ENCODE measurements around the gene DNAJC5. TPM values are rescaled to one million over a fixed set of nuclear protein-coding genes. Genes with fewer than 3 reads are reported as not detected.

The DNAJC5 gene
- total RNA-seq, 2 experiments from 2014 or later = 48.3 to 49.2 TPM

GRCh38 chr20:63935447-63935846 lies 40.5 kb downstream of the DNAJC5 start:
- POLR2A ChIA-PET = no interaction called here
- peaks cover 21% of the 10 kb centered on the region for H3K36me3 Mint-ChIP-seq
- no peak overlapping the region for H3K27ac Mint-ChIP-seq
- no peaks in the 10 kb centered on the region for H3K9me3 Mint-ChIP-seq
- H3K27me3 Mint-ChIP-seq = no peaks in the 10 kb centered on the region
- DNase-seq (no peak), ATAC-seq (ENCODE audit: low read depth) (no peak)
- H3K4me3 Mint-ChIP-seq = no peak overlapping the region
- H3K4me1 Mint-ChIP-seq = peaks cover 2% of the 10 kb centered on the region

- no peaks in the 10 kb centered on the region for H3K9me3 Mint-ChIP-seq
- no peak overlapping the region for H3K4me3 Mint-ChIP-seq
- POLR2A ChIA-PET = no interaction called here
- H3K4me1 Mint-ChIP-seq = peaks cover 11% of the 10 kb centered on the region
- no peaks in the 10 kb centered on the region for H3K27me3 Mint-ChIP-seq
- ATAC-seq (ENCODE audit: low read depth) (no peak), DNase-seq (no peak)
- H3K27ac Mint-ChIP-seq = no peak overlapping the region
- H3K36me3 Mint-ChIP-seq = peaks cover 10% of the 10 kb centered on the region
Measured at GRCh38 chr20:63937596-63937995, 42.7 kb downstream of the DNAJC5 start.

DNA sequence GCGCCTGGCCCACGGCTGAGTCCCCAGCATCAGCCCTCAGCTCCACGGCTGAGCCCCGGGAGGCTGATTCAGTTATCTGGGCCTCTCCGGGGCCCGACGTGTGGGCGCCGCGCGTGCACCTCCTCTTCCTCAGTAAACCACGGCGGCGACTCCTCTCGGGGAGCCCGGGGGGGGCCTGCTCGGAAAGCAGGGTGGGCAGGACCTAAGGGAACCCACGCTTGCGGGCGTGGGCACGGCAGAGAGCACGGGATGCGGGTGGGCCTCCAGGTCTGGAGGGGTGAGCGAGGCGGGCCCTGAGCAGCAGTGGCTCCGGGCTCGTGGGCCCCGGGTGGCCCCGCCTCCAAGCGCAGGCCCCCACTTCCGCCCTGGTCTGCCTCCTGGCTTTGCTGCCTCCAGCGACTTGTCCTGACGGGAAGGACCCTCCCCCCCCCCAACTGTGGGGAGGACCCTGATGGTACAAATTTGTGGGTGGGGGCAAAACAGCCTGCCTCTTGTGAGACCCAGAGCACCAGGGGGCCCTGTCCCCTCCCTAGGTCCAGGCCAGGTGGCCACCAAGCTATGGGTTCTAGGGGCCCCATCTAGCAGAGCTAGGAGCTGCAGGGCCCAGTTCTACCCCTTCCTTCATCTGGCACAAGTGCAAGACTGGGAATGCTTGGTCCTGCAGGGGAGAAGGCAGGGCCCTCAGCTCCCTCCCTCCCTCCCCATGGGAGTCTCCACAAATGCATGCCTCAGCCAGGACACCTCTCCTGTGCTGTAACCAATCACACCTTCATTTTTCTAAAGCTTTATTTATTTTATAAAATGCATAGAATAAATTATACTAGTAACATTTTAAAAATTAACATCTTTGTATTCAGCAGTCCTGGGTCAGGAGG lies 44.4 kb downstream of the DNAJC5 start:
- no peak overlapping the region for H3K27ac Mint-ChIP-seq
- POLR2A ChIA-PET = no interaction called here
- no peak for ATAC-seq (ENCODE audit: low read depth)
- peaks cover 11% of the 10 kb centered on the region for H3K4me1 Mint-ChIP-seq
- no peak for DNase-seq
- H3K4me3 Mint-ChIP-seq = no peak overlapping the region
- H3K36me3 Mint-ChIP-seq = peaks cover 10% of the 10 kb centered on the region
- H3K27me3 Mint-ChIP-seq = no peaks in the 10 kb centered on the region
- no peaks in the 10 kb centered on the region for H3K9me3 Mint-ChIP-seq

DNA sequence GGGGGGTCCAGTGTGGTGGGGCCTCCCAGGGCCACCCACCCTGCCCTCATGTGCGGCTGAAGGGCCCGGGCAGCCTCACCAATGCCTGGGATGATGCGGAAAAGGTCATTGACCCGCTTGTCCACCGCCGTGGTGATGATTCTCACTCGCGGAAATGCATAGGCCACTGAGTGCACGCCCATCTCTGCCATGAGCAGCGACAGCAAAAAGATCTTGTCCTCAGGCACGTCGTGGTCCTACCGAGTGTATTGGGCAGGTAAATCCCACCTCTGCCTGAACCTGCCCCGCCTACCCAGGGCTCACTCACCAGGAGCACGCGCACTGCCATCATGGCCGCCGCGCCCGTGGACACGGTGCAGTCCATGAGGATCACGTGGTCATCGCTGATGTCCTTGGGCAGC lies 45.1 kb downstream of the DNAJC5 start:
- H3K4me3 Mint-ChIP-seq = no peak overlapping the region
- peaks cover 8% of the 10 kb centered on the region for H3K36me3 Mint-ChIP-seq
- no peaks in the 10 kb centered on the region for H3K27me3 Mint-ChIP-seq
- H3K4me1 Mint-ChIP-seq = peaks cover 11% of the 10 kb centered on the region
- no peak overlapping the region for H3K27ac Mint-ChIP-seq
- DNase-seq (no peak), ATAC-seq (ENCODE audit: low read depth) (no peak)
- POLR2A ChIA-PET = no interaction called here
- no peaks in the 10 kb centered on the region for H3K9me3 Mint-ChIP-seq

- Mint-ChIP-seq H3K9me3 (no peaks in the 10 kb centered on the region), H3K36me3 (peaks cover 8% of the 10 kb centered on the region), H3K27ac (peak overlapping the region; percentile 80), H3K4me1 (peaks cover 11% of the 10 kb centered on the region), H3K4me3 (no peak overlapping the region), H3K27me3 (no peaks in the 10 kb centered on the region)
- DNase-seq = no peak
- no peak for ATAC-seq (ENCODE audit: low read depth)
- POLR2A ChIA-PET = interaction anchor here (1.2 to 1.5 kb wide), 3 partner anchors 16 to 420 kb away, joined by 3 to 8 read pairs (median 4); partner anchors contain the start of genes PPDPF and UCKL1
Measured at GRCh38 chr20:63940472-63941266, 45.7 kb downstream of the DNAJC5 start.

- Mint-ChIP-seq H3K27ac (peak overlapping the region; percentile 80), H3K9me3 (no peaks in the 10 kb centered on the region), H3K27me3 (no peaks in the 10 kb centered on the region), H3K4me3 (peak overlapping the region; percentile 55), H3K4me1 (peaks cover 11% of the 10 kb centered on the region), H3K36me3 (peaks cover 5% of the 10 kb centered on the region)
- POLR2A ChIA-PET = interaction anchor here (0.7 to 1.5 kb wide), 4 partner anchors 15 to 421 kb away, joined by 3 to 8 read pairs (median 4); partner anchors contain the start of genes PPDPF and UCKL1
- ATAC-seq (ENCODE audit: low read depth) (peak; percentile 79), DNase-seq (peak; percentile 80)
Measured at GRCh38 chr20:63941282-63942081, 46.6 kb downstream of the DNAJC5 start.

DNA sequence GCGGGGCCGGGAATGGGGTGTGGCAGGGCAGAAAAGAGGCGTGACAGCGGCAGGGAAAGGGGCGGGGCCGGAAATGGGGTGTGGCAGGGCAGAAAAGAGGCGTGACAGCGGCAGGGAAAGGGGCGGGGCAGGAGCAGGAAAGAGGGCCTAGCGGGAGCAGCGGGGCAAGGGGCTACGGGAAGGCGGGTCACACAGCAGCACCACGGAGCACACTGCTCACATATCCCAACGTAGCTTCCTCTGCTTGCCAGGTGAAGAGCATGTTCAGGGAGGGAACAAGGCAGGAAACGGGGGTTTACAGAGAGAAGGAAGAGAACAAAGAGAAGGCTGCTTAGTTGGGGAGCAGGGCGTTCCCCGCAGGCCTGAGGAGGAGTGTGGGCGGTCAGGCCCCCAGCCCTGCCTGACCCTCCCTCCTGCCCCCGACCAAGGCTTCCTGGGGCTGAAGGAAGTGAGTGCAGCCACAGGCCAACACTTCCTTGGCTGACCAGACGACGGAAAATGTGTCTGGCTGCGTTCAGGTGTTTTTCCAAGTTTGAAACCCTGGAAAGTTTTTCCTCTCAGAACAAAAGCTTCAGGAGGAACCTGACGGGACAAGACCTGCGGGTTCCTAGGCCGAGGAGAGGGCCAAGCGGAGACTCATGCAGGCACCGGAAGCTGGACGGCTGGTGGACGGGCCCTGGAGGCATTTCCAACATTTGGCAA lies 47.5 kb downstream of the DNAJC5 start:
- no peaks in the 10 kb centered on the region for H3K27me3 Mint-ChIP-seq
- peaks cover 14% of the 10 kb centered on the region for H3K4me1 Mint-ChIP-seq
- H3K27ac Mint-ChIP-seq = peak overlapping the region; percentile 90
- no peaks in the 10 kb centered on the region for H3K9me3 Mint-ChIP-seq
- POLR2A ChIA-PET = interaction anchor here (1.5 kb wide), 1 partner anchor 14 kb away, joined by 8 read pairs; the partner anchor contains the start of gene UCKL1
- peak; percentile 71 for DNase-seq
- peaks cover 5% of the 10 kb centered on the region for H3K36me3 Mint-ChIP-seq
- H3K4me3 Mint-ChIP-seq = peak overlapping the region; percentile 63
- no peak for ATAC-seq (ENCODE audit: low read depth)

DNA sequence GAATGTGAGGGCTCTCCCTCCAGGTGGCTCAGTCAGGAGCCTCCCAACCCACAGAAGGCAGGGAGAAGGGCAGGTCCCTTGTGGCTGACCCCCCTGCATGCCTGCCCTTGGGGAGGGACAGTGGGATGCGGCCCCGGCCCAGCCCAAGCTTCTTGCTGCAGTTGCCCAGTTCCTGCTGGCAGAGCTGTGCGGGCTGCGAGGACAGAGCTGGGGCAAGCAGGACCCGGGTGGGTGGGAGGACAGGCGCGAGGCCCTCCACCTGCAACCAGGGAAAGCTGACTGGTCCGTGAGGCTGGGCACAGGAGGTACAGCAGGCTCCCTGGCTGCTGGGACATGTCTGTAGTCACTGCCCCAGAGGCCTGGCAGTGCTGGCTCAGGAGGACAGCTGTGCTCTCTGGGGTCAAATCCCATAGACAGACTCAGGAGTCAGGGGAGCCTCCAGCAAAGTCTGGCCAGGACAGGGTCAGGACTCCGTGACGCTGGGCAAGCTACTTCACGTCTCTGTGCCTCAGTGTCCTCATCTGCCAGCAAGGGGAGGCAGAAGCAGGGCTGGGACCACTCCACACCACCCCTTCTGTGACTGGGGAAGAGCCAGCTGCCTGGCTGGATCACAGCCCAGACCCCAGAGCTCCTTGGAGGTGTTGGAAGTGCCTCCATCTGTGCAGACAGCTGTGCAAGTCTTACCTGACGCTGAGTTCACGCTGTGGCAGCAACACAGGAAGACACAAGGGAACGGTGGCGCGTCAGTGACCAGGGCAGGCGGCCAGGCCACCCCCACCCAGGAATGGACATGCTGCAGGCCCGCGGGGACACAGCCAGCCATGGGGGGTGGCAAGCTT lies 48.3 kb downstream of the DNAJC5 start:
- Mint-ChIP-seq H3K4me3 (no peak overlapping the region), H3K27ac (no peak overlapping the region), H3K36me3 (peaks cover under 1% of the 10 kb centered on the region), H3K27me3 (no peaks in the 10 kb centered on the region), H3K4me1 (peaks cover 19% of the 10 kb centered on the region), H3K9me3 (no peaks in the 10 kb centered on the region)
- no peak for DNase-seq
- ATAC-seq (ENCODE audit: low read depth) = no peak
- POLR2A ChIA-PET = no interaction called here

- DNase-seq = no peak
- POLR2A ChIA-PET = no interaction called here
- Mint-ChIP-seq H3K36me3 (peaks cover 2% of the 10 kb centered on the region), H3K4me1 (peaks cover 23% of the 10 kb centered on the region), H3K27me3 (no peaks in the 10 kb centered on the region), H3K27ac (no peak overlapping the region), H3K4me3 (no peak overlapping the region), H3K9me3 (no peaks in the 10 kb centered on the region)
- no peak for ATAC-seq (ENCODE audit: low read depth)
Measured at GRCh38 chr20:63943808-63944077, 48.8 kb downstream of the DNAJC5 start.

DNA sequence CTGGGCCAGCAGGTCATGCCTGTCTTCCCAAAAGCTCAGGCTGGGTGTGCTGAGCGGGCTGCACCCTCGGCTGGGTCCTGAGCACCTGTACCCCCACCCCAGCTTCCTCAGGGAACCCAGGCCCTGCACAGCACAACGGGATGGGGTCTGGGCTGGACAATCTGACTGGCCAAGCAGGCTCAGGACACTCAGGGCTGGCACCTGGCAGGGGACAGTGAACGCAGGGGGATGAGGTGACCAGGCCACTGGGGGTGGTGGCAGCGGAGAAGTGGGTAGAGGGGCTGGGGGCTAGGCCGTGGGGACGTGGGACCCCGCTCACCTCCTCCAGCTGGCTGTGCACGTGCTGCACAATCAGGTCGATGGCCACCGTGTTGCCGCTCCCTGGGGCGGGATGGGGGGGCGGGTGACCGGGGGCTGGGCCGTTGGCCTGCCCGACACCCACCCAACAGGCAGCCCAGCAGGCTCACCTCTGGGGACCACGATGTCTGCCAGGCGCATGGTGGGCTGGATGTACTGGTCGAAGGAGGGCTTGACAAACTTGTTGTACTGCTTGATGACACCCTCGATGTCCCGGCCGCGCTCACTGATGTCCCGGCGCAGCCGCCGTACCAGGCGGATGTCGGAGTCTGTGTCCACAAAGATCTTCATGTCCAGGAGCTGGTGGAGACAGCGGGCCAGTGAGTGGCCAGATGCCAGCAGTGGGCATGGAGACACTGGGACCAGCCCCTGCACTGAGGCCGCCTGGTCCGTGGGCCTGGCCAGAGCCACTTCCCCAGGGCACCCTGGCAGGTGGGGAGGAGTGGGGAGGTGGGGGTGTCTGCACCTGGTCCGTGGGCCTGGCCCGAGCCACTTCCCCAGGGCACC lies 49.4 kb downstream of the DNAJC5 start:
- Mint-ChIP-seq H3K27me3 (no peaks in the 10 kb centered on the region), H3K9me3 (no peaks in the 10 kb centered on the region), H3K4me3 (no peak overlapping the region), H3K4me1 (peaks cover 28% of the 10 kb centered on the region), H3K36me3 (peaks cover 2% of the 10 kb centered on the region), H3K27ac (no peak overlapping the region)
- ATAC-seq (ENCODE audit: low read depth) (no peak), DNase-seq (no peak)
- POLR2A ChIA-PET = no interaction called here

DNA sequence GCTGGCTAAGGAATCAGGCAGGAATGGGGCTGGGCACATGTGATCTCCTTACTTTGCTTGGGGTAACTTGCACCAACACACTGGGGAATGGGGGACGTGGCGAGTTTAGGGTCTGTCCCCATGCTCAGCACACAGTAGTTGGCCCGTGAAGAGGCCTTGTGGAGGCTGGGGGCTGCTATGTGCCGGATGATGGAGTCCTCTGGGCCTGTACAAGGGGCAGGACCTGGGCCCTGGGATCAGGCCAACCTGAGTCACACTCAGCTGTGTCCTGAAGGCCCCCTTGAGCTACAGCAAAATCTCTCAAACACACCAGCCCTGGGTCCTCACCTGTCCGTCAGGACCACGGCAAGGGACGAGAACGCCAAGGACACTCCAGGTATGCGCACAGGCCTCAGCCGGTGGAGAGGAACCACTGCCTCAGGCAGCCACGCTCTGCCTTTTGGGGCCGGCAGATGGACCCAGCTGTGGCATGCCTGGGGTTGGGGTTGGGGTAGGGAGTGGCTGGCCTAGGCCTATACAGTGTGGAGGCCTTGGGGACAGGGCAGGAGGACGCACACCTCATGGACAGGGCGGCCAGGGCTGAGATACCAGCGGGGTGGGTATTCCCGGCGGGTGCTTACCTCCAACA lies 50.2 kb downstream of the DNAJC5 start:
- no peak for DNase-seq
- H3K27ac Mint-ChIP-seq = no peak overlapping the region

More for the DNA sequence above, 50.2 kb downstream of the DNAJC5 start:
- H3K9me3 Mint-ChIP-seq = no peaks in the 10 kb centered on the region
- no peaks in the 10 kb centered on the region for H3K27me3 Mint-ChIP-seq
- POLR2A ChIA-PET = no interaction called here
- peaks cover 2% of the 10 kb centered on the region for H3K36me3 Mint-ChIP-seq
- no peak for ATAC-seq (ENCODE audit: low read depth)
- peaks cover 28% of the 10 kb centered on the region for H3K4me1 Mint-ChIP-seq
- H3K4me3 Mint-ChIP-seq = no peak overlapping the region
